OCI-M2 (cell line): ENCODE results near the gene KCNK18.

Experiments used
- DNase-seq: peaks from one replicate; lab custom pipeline; 2025; ENCODE audit not compliant: unreplicated experiment; lab: John Stamatoyannopoulos, UW

The KCNK18 gene

DNA sequence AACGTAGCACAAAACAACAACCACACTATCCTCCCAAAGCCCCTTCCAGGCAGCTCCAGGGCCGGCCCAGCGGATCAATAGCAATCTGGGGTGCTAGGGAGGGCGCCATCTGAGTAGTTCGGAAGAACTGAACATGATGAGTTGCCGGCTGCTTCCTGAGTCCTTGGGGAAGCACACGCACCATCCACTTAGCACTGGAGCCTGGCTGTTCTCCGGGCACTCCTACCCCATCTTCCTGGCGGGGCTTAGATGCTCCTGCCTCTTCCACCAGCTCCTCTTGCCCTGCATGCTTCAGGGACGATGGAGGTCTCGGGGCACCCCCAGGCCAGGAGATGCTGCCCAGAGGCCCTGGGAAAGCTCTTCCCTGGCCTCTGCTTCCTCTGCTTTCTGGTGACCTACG, at the start of gene KCNK18:
Gene KCNK18 (plus strand): TSS at position 301 of the 400 bp plus-strand sequence. CDS start 0 bp downstream, at position 301.
- DNase-seq = no peak

DNA sequence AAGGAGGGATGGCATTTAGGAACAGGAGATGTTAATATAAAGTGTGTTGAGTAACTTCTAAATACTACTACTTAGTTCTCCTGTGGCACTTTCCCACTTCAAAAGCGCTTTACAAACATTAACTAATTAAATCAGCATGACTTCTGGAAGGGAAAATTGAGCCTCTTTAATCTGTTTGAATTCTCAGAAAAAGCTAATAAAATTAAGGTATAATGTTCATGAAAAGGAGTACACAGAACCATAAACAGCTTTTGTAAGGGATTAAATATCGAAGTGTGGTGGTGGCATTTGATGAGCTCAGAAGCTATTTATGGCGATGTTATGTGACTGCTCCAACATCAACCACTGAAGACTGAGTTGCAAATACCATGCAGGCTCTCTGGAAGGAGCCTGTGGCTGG, 49.0 kb upstream of the KCNK18 start:
- DNase-seq = no peak

DNA sequence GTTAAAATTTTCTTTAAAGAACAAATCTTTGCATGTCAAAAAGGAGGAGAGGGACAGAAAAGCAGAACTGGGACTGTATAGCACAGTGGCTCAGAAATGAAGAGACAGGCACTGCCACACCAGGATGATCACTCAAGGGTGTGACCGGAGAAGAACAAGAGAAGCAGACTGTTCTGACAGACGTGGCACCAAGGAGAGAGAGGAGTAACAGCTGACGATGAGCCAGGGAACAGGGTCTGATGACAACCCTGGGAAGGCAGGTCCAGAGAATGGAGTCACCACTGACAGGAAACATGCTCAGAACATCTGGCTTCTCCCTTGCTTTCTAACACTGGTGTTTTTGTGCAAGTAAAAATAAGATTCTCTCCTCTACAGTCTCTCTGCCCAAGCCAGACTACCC, 44.6 kb upstream of the KCNK18 start:
- DNase-seq = no peak

DNA sequence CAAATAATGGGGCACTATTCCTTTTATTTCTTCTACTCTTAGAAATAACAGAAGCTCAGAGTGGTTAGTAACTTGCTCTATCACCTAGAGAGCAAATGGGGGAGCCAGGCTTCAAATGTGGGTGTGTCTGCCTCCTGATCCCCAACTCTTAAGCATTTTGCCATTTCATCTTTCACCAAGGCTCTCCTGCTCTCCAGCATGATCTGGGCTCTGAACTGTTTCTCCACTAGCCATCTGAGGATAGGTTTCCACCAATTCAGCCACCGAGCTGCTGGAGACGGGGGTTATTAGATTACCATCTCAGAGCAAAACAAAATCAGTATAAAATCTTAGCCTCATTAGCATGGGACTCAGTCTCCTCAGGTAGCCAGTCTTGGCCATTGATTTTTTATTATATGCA, 39.0 kb upstream of the KCNK18 start:
- DNase-seq = no peak

DNA sequence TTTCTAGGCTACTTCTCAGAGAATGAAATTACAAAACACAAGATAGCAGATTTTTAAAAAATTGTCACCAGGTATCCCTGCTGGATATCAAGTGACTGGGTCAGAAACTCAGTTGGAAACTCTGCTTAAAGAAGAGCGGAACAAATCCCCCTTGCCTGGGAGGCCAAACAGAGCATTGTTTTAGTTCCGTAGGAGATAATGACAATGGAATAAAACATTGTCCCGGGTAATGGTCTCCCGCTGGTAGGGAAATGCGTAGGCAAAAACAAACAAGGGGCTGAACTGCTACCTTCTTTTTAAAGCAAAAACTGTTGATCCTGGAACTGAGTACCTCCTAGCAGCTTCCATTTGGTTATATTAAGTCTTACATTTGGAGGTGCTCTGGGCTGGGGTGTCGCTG, 37.9 kb upstream of the KCNK18 start:
- DNase-seq = no peak

- DNase-seq = no peak
These were observed 36.7 kb upstream of the KCNK18 start for GRCh38 chr10:117160567-117160966.

- DNase-seq = no peak
These were observed 35.8 kb upstream of the KCNK18 start for GRCh38 chr10:117161386-117162033.

GRCh38 chr10:117162093-117163060, 34.9 kb upstream of the KCNK18 start:
- no peak for DNase-seq

DNA sequence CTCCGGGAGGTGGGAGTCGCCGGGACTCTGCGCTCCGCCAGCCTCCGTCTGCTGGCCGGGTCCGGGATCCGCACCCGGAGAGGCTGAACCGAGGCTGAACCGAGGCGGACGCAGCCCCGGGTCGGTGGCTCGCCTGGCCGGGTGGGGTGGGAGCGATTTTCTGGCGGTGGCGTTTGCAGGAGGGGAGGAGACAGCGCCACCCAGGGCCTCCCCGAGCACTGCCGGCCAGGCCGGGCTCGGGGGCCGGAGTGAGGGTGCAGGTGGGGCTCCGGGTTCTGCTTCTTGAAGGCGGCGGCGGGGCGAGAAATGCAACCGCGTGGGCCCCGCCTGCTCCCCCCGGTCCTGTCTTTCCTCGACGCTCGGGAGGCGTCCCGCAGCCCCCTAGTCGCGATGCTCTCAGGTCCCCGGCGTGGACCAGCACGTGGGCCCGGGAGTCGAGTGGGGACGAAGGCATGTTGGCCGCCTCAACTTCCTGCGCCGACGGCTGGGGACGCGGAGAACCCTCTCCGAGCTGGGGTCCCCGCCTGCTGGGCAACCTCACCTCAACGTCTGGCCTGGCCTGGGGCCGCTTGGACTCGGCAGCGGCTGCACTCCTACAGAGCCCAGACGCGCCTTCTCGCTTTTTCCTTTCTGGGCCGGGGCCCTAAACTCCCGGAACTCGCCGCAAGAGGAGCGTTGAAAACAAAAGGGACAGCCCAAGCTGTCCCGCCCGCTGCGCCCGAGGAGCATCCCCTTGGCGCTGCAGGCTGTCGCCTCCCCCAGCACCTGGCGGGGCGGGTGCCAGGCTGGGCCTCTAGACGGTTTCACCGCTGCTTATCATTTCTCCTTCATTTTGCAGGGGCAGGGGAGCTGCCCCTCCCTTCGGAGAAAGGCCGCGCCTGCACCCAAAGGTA, 34.0 kb upstream of the KCNK18 start:
- DNase-seq = no peak

DNA sequence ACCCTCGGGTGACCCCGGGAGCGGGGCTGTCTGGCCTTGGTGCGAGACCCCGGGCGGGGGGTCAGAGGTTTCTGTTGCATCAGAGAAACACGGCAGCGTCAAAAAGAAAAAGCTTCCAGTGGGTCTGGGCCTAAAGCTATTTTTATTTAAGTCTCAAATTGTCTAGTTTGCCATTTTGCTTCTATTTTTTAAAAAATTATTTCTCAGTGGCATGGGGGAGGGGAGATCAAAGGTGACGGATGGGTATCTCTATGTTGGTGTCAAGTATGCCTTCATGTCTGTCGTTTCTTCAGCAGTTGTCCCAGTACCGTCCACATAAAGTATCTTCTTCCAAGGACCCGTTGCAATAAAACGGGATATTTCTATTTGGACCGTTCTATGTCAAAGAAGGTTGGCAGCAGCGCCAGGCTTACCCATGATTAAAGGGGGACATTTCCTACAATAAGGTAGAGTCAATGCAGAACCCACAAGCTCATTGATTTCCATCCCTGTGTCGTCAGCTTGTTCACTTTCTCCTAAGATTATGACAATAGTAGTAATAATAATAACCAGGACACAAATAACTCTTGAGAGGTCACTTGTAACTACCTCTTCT, 33.2 kb upstream of the KCNK18 start:
- no peak for DNase-seq

DNA sequence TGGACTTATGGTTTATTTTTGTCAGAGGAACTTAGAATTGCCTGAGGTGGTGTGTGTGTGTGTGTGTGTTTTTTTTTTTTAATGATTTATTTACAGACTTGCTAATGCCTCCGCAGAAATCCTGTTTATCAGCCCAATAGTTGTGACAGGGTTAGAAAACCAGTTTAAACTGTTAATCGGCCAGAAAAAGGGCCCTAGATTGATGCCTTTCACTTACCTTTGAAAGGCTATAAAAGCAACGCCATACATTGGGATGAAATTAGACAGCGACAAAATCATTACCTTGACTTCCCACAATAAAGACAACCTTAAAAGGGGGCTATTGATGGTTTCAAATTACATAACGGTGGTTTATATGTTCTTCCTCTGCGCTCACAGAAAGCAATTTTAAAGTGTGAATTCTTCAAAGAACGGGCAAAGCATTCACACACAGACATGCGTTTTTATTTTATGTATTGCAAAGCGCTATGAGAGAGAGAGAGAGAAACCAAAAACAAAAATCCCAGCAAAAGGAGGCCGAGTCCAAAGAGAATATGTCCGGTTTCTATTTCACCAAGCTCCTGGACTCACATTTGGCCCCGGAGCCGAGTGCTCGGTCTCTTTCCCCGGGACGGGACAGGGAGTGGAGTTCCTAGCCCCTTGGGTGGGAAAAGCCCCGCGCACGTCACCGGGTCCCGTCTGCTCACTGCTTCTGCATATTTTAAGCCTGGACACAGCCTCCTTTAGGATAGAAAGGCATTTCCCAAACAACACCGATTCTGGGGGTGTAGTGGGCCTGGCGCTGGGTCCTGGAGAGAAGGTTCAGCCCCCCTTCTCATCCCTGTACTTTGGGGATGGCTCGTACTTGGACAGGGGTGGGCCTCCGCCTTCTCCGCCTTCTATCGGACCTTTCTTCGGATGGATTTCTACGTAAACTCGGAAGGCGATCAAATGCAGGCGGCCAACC, 32.4 kb upstream of the KCNK18 start:
- DNase-seq = no peak

DNA sequence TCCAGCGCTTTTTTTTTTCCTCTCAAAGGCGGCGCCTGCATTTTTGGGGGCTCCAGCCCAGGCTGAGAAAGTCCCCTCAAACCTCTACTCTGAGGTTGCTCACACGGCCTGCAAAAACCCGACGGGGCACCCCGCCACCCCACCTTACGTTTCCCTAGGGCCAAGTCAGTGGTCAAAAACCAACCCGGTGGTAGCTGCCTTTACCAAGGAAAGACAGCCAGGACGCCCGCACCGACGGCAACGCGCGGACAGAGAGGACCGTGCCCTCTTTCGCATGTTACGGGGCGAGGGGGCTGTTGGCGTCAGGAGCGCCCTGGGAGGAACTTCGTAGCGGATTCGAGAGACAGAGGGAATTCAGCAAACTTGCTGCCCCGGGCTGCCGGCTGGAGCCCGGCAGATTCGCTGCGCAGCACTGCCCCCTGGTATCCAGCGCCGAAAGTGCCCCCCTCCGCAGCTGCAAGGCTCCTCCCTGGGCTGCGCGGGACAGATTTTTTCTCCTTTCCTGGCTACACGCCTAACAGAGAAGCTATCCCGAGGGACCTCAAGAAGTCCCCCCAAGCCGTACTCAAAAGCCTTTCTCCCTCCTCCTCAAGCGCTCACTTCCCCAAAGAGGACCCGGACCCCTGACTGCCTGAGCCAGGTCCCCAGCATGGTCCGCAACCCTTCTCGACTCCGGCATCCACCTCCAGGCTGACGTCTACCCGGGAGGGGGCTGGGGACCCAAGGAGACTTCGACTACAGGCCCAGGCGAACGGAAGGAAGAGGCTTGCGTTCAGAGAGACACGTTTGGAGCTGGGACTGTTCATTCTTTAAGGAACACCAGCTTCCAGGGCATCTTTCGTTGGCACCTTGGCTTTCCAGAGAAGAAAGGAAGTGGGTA, 31.5 kb upstream of the KCNK18 start:
- no peak for DNase-seq

DNA sequence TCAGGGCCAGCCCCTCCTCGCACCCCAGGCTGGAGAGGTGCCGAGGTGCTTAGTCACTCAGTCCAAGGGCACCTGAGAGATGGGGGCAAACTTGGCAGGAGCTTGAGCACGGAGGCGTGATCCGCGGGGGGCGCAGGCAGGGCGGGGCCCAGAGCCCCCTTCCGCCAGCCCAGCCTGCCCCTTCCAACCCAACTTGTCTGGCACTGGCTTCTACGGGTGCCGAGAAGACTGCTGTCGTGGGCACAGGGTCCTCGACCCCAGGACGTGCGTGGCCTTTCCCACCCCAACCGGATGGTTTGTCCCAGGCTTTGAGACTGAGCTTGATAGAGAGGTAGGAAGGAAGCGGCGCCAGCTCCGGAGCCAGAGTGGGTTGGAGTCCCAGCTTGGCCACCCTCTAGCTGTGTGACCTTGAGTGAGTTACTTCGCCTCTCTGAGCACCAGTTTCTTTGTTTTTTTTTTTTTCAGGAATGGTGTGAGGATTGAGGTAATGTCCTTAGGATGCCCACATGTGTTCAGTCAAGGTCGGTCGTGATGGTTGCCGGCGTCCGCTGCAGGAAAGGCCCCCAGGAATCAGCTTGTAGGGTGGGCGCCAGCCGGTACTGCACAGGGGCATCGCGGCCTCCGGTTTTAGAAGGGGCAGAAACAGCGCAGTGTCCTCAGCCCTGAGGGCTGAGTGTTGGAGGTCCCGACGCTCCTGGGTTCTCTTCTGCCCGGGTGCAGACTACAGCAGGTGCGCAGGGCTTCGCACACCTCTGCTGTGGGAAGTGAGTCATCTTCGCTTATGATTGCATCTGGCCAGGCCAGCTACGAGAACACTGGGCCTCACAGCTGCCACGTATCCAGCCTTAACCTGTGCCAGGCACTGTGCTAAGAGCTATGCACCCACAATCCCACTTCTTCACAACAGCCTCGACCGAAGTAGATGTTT, 30.6 kb upstream of the KCNK18 start:
- DNase-seq = no peak

DNA sequence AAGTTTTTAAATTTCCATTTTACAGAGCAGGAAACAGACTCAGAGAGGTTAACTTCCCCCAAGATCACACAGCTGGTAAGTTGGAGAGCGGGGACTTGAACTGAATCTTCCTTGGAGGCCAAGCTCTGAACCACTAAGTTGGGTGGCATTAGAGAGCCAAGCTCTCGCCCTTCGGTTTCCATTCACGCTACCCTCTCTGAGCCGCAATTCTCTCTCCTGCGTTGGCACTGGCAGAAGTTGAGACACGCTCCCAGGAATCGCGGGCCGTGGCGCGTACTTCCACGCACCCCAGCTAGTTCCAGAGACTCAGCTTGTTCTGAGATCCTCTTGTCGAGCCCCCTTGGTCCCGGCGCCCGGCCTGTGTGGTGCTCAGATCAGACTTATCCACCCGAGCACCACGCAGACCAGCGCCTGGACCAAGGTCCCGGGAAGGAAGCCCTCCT, 29.9 kb upstream of the KCNK18 start:
- no peak for DNase-seq

DNA sequence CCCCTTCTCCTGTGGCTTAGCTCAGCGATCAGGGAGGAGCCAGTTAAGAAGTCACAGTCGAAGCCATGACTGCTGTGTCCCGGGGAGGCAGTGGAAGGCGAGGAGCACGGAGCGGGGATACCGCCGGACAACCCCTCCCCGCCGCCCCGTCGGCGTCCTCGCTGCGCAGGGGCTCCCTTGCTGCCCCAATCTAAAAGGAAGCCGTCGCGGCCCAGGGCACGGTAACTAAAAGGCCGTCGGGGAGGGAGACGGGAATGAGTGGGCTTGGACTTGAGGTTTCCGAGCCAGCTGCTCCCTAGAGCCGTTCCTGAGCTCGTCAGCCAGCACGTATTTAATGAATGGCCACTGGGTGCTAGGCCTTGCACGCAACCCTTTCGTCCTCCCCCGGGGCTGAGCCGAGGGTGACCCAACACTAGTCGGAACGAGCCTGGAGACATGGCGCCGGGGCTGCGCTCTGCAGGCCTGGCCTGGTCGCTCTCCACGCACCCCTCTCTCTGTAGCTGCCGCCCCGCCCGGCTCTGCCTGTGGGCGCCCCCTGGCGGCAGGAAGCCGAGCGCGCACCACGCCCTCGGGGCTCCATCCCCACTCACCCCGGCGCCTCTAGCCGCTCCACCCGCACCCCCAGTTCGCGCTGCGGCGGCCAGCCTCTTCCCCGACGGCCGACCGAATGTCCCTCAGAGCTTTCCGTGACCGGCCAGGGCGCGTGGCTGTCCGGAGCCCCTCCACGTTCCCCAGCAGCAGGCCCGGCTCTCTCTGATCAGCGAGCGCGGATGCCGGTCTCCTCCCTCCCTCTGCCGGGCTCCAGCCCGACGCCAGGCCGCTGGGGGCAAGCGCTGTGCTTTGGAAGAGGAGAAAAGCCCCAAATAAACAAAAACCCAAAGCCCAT, 29.3 kb upstream of the KCNK18 start:
- DNase-seq = no peak

DNA sequence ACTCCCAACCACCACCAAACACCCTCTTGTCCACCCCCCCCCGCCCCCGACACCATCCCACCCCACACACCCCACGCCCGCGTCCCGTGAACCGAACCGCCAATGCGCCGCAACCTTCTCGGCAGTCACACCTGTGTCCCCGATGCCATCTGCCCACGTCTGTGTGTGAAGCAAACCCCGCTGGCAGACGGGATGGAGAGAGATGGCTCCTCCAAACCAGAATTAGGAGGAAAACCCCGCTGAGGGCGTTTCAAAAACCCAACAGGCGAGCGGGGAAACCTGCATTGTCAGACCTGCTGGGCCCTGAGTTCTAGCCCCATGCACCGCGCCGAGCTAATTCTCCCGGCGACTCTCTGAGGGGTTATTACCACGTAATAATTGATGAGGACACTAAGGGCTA, 28.6 kb upstream of the KCNK18 start:
- no peak for DNase-seq

GRCh38 chr10:117169480-117169879, 27.8 kb upstream of the KCNK18 start:
- no peak for DNase-seq
